HG03097 (cell line): ENCODE data around the gene SLC4A2.

Experiments
- ATAC-seq: cut with Tn5 transposase; IDR thresholded peaks from one replicate; pipeline ENCODE4 v1.9.1; 2021; ENCODE audit not compliant: unreplicated experiment, low FRiP score

The SLC4A2 gene

DNA sequence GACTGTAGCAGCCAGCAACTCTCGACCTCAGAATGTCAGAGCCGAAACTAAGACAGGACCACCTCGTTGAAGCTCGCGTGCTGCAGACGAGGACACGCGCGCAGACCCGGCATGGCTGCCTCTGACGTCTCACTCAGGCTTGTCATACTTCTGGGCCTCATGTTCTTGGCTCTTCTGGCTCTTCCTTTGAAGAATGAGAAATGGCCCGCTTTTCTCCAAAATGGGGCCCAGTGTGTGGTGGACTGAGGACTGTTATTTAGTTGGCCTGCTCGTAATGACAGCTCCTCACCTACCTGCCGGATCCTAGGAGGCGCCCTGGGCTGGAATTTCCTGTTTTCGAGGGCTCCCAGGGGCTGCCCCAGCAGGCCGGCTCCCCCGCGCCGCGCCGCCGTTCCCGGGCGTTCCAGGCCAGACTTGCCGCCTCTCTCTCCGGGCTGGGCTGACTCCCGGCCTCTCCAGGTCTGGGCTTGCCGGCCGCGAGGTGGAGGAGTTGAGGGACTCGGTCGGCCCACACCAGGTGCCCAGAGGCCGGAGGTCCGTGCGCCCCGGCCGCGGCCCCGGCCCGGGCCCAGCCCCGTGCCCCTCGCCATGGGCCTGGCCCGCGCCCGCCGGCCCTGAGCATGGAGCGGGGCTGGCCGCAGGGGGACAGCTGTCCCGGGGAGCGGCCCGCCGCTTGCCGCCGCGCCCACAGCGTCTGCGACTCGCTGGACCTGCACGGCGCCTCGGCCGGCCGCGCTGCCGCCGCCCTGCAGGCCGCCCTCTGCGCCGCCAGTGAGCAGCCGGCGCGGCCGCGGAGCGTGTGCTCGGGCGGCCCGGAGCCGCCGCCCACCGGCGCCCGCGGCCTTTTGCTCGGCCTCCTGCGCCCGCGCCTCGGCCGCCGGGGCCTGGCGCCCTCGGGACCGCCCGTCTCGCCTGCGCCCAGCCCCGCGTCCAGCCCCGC, 55.0 kb downstream of the SLC4A2 start:
- ATAC-seq, result no peak

GRCh38 chr7:151115121-151115835, 55.9 kb downstream of the SLC4A2 start:
- no peak for ATAC-seq

- ATAC-seq, result no peak
Observed at GRCh38 chr7:151115836-151116418, 56.5 kb downstream of the SLC4A2 start.

GRCh38 chr7:151116603-151117440, 57.4 kb downstream of the SLC4A2 start:
- no peak for ATAC-seq

DNA sequence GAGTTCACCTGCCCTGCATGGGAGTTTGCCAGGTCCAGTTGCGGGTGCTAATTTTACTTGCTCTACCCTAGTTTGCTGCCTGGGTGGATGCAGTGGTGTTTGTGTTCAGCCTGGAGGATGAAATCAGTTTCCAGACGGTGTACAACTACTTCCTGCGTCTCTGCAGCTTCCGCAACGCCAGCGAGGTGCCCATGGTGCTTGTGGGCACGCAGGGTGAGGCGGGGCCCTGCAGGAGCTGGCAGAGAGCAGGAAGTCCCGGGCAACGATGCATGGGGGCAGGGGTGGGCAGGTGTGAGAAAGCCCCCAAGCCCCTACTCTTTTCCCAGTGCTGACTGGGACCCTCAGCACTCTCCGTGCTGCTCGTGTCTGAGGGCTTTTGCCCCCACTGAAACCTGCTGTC, 58.2 kb downstream of the SLC4A2 start:
- no peak for ATAC-seq

- no peak for ATAC-seq
Observed at GRCh38 chr7:151118108-151119054, 59.0 kb downstream of the SLC4A2 start.

DNA sequence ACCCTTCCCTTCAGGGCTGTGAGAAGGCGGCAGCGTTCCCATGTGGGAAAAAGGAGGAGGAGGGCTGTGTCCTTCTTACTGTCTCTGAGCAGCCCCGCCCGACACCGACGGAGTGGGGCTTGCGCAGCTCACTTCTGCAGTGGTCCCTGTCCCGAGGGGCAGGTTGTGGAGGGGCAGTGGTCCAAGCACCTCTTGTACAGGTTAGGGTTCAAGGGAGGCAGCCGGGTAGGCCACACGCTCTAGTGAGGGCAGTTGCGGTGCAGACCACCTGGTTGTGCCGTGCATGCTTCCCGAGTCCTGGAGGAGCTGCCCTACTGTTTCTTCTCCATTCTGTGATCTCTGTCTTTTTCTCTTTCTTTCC, 59.6 kb downstream of the SLC4A2 start:
- ATAC-seq, result no peak

GRCh38 chr7:151119902-151120301, 60.5 kb downstream of the SLC4A2 start:
- no peak for ATAC-seq

DNA sequence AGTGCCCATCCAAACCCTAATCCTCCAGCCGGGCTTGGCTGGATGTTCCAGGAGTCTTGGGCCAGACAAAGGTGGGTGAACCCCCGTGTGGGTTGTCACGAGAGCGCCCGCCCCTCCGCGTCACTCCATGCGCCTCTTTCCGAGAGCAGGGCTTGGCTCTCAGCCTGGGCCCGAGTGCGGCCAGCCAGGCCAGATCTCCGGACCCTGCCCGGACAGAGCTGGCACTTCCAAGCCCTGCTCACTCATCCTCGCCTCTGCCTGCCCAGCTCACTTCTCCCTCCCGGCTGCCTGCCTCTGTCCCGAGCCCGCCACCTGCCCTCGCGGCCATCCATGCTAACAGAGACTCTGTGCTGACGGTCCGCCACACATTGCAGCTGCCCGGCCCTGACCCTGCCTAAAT, 61.5 kb downstream of the SLC4A2 start:
- ATAC-seq, result no peak

DNA sequence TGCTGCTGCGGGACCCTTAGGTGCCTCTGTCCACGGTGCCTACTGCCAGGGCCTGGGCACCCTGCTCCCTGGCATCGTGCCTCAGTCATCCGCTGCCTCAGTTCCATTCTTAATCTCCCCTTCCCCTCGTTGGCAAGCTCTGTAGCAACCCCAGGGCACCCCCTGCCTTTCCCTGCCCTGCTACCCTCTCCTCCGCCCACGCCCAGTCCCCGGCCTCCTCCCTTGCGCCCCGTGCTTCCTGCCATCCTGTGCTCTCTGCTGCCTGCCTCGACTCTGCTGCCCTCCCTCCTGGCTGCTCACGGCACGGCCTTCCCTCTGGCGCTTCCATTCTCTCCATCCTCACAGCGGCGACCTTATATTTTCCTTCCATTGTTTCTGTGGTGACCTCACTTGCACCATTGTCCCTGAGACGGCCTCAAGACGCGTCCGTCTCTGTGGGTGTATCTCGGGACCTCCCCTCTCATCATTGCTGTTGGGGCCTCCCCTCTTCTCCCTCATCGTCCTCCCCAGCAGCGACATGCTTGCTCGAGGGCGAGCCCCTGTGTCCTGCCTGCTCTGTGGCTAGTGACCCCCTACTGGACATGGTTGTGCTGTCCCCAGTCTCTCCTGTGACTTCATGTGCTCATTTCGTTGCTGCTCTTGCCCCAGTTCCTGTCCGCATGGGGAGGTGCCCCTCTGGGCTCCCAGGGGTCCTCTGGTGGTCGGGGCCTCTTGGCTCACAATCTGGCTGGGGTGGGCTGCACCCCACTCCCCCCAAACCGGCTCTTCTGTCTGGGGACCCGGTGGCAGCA, 62.2 kb downstream of the SLC4A2 start:
- ATAC-seq, result no peak

GRCh38 chr7:151122276-151122675, 62.9 kb downstream of the SLC4A2 start:
- no peak for ATAC-seq

- ATAC-seq, result no peak
Observed at GRCh38 chr7:151122796-151123157, 63.4 kb downstream of the SLC4A2 start.

DNA sequence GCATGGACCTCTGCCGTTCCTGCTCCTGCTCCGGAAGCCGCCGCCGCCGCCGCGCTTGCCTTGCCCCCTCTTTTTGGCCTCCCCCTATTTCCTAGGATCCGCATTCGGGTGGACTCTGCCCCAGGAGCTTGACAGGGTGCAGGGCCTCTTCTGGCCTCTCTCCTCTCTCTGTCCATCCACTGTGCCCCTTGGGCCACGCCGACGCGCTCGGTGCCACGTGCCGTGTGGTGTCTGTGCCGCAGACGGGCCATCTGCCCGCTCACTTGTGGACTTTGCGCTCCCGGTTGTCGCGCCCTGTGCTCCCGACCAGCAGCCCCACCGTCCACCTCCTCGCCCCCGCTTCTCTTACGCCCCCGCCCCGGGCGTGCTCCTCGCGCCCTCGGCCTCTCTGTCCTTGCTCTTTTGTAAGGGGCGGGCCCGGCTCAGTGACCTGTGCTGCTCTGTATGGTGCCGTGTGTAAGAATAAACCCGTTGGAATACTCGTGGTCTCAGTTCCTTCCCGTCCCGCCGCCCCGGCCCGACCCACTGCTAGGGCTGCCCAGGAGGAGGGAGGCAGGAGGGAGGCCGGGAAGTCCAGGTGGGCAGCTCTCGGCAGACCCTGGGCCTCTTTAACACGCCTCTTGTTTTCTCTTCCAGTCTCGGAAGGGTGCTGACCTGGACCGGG, 63.9 kb downstream of the SLC4A2 start:
- no peak for ATAC-seq

DNA sequence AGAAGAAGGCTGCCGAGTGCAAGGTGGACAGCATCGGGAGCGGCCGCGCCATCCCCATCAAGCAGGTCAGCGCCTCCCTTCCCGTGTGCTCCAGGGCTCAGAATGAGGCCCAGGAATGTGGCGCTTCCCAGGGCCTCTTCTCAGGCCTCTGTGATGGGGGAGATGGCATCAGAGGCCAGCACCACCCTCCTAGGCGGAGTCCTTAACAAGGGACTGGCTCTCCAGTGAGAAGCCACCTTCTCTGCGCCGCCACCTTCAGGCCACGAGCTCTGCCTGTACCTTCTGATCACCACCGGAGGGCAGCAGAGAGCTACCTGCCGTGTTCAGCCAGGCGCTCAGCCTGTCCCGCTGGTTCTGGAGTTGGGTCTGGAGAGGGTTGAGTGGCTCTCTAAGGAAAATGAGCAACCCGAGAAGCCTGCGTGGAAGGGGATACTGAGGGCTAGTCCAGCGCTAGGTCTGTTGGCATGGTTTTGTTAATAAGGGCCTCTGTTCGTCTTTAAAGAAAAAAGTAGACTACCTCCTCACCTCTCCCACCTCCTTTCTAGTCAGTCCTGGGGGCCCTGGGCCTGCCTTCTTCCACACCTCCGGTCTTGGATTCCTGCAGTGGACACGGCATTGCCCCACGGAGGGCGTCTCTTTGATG, 64.6 kb downstream of the SLC4A2 start:
- ATAC-seq, result peak; percentile 72

- ATAC-seq, result no peak
Observed at GRCh38 chr7:151124481-151124880, 65.1 kb downstream of the SLC4A2 start.

GRCh38 chr7:151124899-151125399, 65.6 kb downstream of the SLC4A2 start:
- no peak for ATAC-seq

GRCh38 chr7:151125470-151125845, 66.1 kb downstream of the SLC4A2 start:
- no peak for ATAC-seq
